HG02852 (cell line): ENCODE results near the gene CHMP4B.

Experiments
- ATAC-seq: cut with Tn5 transposase; IDR thresholded peaks from one replicate; pipeline ENCODE4 v1.9.1; 2021; ENCODE audit warnings: mild to moderate bottlenecking, moderate library complexity; ENCODE audit not compliant: unreplicated experiment

Gene CHMP4B

DNA sequence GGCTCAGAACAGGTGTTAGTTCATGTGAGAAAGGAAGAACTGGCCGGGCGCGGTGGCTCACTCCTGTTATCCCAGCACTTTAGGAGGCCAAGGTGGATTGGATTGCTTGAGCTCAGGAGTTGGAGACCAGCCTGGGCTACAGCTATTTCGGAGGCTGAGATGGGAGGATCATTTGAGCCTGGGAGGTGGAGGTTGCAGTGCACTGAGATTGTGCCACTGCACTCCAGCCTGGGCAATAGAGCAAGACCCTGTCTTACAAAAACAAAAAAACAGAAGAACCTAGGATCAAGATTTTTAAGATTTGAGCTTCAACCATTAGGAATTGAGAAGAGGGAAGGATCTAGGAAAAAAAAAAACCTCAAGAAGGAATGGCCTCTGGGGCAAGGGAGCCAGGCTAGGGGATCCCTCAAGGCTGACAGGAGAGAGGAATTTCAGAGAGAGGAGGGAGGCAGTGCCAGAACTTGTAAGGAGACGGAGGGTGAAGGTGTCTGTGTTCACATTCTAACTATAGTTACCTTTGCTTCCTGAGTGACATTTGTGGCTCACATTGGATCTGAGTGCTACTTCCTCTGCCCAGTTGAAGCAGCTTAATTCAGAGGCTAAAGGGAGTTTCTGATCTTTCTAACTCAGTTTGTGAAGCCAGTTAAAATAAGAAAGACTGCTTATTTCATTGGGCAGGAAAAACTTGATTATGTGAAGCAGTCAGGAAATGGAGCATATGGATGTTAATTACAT, 26.1 kb downstream of the CHMP4B start:
- ATAC-seq = no peak

DNA sequence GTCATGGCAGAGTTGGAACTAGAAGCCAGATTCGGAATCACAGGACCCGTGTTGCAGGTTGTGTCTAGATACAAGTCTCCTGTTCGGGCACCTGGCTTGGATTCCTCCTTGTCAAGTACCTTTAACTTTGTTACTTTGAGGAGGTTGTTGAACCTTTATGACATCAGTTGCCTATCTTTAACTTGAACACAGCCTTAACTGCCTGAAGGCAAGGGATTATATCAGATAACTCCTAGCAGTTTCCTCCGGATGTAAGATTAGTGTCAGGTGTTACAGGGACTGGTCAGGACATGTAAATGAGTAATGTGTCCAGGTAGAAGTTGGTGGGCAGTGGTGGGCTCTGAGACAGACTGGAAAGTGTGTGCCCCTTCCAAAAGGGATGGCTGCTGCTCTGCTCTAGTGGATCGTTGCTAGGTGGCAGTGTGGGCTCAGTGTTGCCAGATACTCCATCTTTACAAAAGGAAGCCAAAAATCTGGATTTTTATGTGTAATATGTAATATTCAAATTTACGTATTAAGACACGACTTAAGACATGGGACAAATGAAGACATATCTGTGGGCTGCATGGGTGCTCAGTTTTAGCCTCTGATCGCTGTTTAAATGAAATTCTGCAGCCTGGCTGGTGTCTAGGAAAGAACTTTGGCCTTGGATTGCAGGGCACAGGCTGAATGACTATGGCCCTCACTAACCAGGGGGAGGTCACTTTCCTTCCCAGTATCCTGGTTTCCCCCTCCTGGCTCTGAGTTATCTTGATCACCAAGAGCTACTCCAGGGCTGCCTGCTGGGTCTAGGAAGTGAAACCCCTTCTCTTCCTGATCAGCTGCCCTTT, 27.1 kb downstream of the CHMP4B start:
- ATAC-seq = no peak

DNA sequence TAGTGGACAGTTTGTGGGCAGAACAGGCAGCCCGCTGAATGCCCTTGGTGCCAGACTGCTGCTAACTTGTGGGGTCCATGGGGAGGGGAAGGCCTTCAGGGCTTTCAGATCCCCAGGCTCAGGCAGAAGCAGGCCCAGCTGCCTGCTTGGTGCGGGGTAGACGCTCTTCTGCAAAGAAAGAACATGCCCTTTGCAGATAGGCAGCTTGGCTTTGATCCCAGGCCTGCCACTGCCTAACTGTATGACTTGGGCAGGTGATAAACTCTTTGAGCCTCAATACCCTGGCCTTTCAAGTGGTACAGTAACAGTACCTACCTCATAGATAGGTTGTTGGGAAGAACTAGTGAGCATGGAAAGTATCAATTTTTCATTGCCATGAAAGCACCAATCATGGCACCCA, 28.4 kb downstream of the CHMP4B start:
- no peak for ATAC-seq

DNA sequence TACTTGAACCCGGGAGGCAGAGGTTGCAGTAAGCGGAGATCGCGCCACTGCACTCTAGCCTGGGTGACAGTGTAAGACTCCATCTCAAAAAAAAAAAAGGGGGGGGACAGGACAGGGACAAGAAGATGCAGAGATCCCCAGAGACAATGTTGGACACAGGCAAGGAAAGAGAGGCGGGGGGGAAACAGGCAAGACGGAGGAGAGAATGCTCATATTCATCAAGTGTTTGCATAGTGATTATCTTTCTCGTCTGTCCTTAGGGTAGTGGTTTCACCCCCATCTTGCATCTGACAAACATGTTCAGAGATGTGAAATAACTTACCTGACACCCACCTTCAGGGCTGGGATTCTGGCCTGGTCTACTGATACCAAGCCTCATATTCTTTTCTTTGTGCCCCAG, 29.0 kb downstream of the CHMP4B start:
- ATAC-seq = no peak

DNA sequence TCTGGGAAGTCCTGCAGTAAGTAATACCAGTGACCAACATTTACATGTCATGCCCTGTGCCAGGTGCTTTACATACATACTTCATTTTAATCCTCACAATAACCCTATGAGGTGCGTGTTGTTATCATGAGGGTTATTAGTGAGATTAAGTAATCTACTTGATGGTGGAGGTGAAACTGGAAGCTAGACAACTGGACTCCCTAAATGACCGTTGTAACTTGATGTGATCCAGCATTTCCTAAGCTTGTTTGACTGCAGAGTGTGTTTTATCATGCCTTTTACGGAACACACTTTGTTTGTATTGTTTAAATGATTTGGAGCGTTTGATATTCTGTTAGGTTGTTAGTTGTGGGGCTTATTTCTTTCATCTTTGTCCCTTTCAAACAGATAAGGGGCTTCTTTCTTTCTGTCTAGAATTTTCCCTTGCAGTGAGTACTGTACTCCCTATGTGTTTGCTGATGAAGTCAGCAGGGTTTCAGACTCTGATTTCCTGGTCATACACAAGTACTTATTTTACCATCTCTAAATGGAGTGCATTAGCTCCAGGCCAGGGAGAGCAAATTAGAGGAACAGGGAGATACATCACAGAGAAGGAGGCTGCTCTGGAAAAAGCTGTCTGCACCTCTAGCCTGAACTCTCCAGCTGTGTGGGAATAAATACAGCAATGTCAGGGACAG, 29.7 kb downstream of the CHMP4B start:
- no peak for ATAC-seq

DNA sequence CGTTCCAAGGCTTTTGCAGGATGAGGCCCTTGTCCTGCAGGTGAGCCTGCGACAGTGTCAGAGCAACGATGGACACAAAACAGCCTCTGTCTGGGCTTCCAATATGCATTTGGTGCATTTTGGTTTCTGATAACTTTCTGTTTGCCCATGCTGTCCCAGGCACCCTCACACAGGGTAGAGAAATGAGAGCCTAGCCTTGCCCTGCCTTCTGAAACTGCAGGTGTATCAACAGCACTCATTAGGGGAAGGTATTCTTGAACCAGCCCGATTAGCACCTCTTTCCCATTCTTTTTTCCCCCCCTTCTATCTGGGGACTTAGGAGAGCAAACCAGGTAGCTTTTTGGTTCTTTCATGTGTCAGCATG, 30.3 kb downstream of the CHMP4B start:
- no peak for ATAC-seq

DNA sequence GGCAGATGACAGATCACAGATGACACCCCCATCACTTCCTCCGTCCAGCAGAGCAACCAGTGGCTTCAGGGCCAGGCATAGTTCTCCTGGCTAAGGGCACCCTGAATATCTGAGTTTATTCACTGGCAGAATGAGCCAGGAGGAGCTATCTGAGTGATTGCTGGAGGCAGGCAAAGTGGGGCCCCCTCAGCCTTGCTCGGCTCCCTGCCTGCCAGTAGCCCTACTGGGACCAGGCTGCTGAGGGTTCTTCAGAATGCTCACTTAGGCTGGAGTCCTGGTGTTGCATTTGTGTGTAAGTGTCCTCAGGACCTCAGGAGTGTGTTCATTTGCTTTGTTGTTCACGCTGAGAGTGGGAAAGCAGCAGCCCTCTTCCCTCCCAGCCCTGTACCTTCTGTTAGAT, 31.2 kb downstream of the CHMP4B start:
- no peak for ATAC-seq

DNA sequence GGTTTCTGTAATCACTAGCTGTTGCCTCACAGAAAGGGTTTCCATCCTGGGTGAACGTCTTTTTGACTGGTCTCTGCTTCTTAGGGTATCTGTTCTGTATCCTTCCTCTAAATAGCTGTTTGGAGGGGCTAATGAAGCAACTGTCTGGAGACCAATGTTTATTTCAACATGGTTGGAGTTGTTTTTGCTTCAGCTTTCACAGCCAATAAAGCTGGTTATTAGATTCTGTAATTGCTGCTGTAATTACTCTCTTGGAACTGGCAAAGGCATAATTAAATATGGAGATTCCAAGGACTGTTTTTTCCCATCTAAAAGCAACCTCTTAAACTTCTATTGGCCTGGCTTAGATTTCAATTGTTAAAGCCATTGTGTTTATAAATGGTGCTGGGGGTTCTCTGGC, 31.9 kb downstream of the CHMP4B start:
- no peak for ATAC-seq

DNA sequence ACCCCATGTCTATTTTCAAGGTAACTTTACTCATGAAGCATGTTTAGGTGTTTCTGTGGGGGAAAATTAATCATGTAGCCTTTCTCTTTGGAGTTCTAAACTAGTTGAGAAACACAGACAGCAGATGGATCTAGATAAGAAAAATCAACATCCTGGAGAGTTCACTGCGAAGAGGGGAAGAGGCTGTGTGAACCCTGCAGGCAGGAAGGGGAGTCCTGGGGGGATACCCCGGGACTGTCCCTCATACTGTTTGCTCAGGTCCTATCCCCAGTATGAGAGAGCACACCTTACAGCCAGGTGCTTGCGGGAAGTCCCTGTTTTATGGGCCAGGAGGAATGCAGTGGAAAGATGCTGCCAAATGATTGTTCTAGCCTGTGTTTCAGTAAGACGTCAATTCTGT, 32.7 kb downstream of the CHMP4B start:
- ATAC-seq = no peak

DNA sequence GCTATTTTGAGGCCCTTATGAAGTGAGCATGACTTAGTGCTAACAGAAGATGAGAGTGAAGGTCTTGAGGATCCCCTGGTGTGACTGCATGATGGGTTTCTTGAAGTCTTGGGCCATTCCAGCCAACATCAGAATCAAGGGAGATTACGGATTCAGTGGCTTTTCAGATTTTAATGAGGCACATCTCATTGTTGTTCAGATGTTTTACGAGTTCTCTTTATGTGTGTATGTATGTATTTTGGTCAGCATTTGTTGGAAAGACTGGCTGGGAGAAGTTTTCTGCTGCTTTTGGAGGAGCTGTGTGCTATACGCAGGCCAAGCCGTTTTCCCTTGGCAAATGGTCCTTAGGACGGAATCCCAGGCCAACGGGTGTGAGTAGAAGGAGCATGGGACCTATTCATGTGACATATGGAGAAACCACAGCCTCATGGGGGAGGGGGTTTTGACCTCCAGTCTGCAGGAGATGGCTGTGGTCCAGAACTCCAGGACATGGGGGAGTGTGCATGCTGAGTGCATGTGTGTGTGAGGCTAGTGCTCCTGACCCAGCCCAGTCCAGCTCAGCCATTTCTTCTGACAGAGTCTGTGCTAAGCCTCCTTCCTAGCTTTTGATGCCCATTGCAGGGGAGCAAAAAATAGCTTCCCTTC, 35.3 kb downstream of the CHMP4B start:
- ATAC-seq = no peak

DNA sequence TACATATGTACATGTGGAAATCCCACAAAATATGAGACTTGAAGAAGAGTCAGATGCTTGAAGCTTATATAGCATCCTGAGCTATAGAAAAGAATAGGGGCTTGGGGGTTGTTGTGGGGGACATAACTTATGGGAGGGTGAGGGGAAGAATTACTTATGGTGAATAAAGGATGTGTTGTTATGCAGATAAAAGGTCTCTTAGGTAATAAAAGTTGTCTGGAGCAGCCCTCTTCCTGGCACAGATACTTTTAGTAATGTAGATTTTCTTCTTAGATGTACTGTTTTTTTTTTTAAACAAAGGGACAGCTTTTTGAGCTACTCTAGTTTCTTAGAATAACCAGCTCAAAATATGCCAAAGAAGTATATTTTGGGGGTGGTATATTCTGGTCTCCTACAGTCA, 35.9 kb downstream of the CHMP4B start:
- ATAC-seq = no peak

DNA sequence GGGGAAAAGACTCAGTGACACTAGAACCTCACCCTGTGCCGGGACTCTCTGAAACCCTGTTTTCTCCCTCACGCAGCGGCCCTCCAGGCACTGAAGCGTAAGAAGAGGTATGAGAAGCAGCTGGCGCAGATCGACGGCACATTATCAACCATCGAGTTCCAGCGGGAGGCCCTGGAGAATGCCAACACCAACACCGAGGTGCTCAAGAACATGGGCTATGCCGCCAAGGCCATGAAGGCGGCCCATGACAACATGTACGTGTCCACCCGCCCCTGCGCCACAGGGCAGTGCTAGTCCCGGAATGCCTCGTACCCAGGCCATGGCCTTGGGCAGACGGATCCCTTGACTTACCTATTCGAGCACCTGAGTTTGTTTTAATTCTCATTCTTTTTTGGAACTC, 37.2 kb downstream of the CHMP4B start:
- no peak for ATAC-seq

DNA sequence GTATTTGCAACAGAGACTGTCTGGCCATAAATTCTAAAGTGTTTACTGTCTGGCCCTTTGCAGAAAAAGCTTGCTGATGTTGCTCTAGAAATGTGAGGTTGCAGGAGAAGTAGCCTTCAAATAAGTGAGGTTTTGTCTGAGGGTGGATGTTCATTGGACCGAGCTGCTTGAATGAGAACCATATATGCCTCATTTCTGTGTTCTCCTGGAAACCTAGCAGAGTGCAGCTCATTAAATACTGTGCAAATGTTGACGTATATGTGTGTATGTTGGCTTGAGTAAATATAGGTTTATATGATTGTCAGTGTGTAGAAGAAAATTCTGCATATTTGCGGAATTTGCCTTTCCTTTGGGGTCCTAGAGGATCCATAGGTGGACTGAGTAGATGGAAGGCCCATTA, 39.0 kb downstream of the CHMP4B start:
- no peak for ATAC-seq

DNA sequence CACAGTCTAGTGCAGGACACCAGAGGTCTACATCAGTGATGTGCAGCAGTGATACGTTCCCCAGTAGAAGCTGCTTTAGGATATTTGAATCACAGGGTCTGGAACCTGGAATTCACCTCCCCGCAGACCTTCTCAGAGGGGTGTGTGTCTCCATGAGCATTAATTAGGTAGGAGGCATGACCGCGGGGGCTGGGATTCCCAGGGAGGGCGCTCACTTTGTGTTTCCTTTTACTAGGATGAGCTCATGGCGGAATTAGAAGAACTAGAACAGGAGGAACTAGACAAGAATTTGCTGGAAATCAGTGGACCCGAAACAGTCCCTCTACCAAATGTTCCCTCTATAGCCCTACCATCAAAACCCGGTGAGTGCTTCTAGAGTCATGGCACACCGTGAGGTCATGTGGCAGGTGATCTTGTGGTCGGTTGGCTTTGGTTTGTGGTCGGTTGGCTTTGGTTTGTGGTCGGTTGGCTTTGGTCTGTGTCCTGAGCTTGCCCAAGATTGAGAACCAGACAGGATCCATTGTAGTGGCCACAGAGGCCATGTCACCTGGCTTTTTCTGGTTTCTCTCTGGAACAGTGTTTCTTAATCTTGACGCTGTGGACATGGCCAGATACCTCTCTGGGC, 40.8 kb downstream of the CHMP4B start:
- ATAC-seq = no peak

DNA sequence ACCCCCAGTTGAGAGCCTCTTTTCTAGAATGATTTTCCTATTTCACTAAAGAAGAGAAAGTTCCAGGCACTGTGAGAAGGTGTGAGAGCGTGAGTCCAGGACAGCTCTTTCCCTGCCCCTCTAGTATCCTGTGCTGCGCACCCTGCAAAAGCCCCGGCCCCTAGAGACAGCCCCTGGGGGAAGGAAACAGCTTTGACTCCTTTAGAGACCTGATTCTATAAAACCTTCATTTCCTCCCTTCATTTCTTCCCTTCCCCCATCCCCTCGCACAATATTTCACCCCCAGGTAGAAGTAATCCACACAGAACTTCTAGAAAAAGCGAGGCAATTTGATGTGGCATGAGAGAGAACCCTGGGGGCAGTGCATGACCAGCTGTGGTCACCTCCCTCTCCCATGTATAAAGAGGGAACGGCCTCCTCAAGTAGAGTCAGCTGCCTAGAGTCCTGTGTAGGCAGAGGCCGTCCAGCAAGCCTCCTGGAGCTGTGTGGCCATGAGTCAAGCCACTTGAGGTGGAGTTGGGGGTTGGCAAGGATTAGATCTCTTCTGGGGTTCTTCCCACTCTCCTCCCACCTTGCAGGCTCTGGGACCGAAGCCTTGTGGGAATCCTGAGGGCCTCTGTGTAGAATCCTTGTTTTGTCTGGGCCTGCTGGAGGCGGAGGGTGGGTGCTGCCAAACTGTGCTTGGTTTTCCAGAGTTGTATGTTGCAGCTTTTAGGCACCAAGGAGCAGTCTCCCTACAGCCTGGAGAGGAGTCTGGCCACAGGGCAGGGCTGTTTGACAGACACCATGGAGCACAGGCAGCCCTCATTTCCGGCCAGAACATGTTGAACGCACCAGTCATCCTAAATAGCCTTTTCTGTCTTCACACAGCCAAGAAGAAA, 41.7 kb downstream of the CHMP4B start:
- ATAC-seq = no peak

DNA sequence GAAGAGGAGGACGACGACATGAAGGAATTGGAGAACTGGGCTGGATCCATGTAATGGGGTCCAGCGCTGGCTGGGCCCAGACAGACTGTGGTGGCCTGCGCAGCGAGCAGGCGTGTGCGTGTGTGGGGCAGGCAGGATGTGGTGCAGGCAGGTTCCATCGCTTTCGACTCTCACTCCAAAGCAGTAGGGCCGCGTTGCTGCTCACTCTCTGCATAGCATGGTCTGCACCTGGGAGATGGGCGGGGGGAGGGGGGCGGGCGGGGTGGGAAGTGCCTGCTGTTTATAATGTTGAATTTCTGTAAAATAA, 42.3 kb downstream of the CHMP4B start:
- ATAC-seq = no peak

DNA sequence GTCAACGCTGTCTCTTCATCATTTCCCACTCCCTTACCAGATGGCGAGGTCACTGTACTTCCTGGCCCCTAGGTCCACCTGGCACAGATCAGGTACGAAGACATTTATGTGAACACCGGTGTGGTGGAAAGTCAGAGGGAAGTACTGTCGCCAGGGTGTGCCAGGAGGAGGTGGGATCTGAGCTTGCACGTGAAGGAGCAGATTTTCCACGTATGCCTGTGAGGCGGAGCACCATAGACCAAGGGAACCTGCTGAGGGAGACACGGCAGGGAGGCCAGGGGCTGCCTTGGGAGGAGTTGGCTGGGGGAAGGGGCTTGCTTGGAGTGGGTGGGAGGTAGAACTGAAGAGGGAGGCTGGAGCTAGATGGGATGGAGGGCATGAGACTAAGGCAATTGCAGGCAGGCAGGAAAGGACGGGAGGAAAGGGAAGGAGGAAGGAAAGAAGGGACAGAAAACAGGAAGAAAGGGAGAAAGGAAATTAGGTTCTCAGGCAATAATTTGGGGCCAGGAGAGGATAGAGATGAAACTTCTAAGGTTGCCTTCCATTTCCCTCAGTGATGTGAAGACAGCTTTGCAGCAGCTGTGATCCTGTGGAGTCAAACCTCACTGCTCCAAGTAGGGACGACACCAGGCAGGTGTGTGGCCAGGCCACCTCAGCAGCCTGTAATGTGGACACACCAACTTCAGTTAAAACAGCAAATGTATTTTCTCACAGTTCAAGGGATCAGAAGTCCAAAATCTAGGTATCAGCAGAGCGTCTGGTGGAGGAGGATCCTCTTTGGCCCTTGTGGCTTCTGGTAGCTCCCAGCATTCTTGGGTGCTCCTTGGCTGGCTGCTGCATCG, 46.8 kb downstream of the CHMP4B start:
- no peak for ATAC-seq

DNA sequence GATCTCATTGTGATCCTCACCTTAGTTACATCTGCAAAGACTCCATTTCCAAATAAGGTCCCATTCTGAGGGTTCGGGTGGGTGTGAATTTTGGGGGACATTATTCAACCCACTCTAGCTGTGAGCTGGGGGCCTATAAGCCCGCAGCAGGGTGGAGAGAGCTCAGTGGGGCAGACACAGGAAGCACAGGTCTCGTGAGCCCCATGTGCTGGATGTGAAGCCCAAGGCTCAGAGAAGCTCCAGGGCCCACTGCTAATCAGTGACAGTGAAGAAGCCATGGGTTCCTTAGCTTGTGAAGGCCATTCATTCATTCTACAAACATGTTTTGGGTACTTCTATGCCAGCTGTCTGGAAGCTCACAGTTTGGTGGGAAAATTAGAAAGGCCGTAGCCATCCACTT, 47.5 kb downstream of the CHMP4B start:
- no peak for ATAC-seq

DNA sequence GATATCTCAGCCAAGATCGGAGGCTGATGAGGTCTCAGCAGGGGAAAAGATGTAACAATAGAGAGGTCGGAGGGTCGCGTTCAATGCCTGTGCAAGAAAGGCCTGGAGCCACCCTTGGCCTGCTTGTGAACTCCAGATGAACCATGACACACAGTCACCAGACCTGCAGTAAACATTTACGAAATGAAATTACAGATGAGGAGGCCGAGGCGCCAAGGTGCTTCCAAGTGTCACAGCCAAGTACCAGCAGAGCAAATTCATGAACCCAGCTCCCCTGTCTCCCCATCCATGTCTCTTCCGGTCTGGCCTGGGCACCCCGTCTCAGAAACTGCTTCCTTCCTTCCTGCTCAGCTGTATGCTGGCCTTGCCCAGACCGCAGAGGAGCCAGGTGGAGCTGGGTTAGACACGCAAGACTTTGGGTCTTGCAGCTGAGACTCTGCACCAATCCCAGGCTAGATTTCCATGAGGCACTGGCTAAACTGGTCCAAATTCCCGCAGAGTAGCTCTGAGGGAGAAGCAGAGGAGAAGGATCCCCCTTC, 48.1 kb downstream of the CHMP4B start:
- ATAC-seq = no peak
